GM11168 (cell line): ENCODE measurements around the gene TFAP2D.

Source experiments
- in situ Hi-C: fragments of 300-500 bp; cut with MboI; formaldehyde crosslinking; loops from one replicate; pipeline ENCODE4 v1.12.0; 2022; ENCODE audit warnings: low sequenced_read_pairs; ENCODE audit not compliant: unreplicated experiment

TFAP2D gene

DNA sequence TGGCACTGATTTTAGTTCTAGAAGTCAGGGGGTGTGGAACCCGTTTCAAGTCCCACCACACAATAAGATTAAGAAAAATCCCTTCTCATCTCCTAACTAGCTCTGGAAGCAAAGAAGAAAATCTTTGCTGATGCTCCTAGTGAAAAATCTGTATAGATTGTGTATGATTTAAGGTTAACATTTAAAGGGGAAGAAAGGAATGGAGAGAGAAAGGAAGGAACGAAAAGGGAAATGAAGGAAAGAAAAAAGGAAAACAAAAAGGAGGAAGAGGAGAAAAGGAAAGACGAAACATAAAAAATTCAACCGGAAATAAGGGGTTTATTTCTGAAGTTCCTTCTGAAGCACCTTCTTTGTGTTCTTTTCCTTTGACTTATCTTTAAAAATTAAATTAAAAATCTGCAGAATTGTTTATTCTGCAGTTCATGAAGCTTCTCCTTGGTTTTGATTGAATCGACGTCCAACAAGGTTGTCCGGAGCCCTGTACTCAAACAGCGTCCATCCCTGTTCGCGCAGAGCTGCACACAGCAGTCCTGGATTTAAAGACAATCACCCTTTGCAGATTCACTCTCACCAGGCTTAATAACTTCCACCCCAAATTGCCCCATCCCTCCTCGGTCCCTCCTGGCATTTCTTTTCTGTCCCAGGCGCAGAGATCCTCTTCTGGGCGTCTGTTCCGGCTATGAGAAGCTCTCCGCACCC is 103.8 kb downstream of the TFAP2D start:
- in situ Hi-C loops = loop anchor here (25.0 kb wide), 1 partner anchor 545 kb away; no protein-coding TSS in a partner anchor

DNA sequence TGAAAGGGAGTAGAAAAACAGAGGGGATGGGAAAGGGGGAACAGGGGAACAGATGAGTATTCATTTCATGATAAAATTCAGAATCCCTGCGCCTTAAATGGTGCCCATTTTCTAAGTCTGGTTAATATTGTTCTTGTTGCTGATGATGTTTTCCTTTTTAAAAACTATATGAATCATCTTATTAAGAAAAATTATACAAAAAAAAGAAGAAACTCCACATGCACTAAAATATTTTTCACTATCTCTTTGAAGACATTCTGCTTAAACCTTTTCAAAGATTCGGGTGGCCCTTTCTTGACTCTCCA is 104.3 kb downstream of the TFAP2D start:
- in situ Hi-C loops = loop anchor here (25.0 kb wide), 1 partner anchor 545 kb away; no protein-coding TSS in a partner anchor

GRCh38 chr6:50818020-50818419 is 104.7 kb downstream of the TFAP2D start:
- in situ Hi-C loops = loop anchor here (25.0 kb wide), 1 partner anchor 544 kb away; no protein-coding TSS in a partner anchor

GRCh38 chr6:50818673-50819072 is 105.3 kb downstream of the TFAP2D start, which contains the start of gene TFAP2B:
Gene TFAP2B (plus strand): TSS chr6:50818871. CDS start chr6:50818892, 21 bp downstream.
- in situ Hi-C loops = loop anchor here (25.0 kb wide), 1 partner anchor 544 kb away; no protein-coding TSS in a partner anchor

GRCh38 chr6:50819466-50819903 is 106.2 kb downstream of the TFAP2D start:
- in situ Hi-C loops = loop anchor here (25.0 kb wide), 1 partner anchor 543 kb away; no protein-coding TSS in a partner anchor

DNA sequence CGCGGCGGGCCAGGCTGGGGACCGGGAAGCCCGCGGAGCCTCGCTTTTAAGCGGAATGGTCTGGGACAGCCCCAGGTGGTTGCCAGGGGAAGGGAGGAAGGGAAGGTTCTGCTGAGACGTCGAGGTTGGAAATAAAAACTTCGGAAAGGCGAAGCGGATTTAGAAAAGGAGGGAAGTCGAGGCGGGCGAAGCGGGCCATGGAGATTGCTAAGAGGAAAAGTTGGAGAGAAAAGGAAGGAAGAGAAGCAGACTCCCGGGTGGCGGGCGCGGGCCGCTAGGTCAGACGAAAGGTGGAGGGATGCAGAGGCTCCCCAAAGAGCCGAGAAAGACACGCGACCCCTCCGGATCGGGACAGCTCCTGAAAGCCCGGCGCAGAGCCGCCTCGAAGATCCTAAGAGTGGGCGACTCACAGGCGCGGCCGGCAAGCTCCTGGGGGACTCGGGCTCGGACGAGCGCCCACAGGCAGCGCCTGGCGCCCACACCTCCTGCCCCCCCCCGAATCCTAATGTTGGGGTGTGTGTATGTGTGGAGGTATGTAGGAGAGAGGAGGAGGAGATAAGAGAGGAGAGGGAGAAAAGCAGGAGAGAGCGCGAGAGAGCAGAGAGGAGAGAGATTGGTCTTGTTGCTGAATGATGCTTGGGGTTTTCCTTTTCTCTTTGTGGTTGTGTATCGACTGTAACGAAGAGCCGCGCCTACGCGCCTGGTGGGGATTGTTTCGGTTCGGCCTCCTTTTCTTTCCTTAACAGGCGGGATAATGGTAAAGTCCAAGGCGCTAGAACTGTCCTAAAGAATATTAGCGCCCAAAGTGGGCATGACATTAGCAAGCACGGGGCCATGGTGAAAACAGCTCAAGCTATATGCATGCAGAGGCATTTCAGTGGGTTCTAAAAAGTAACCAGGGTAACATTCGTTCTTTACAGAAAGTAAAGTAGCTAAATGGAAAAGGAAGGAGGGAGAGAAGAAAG is 106.9 kb downstream of the TFAP2D start:
- in situ Hi-C loops = loop anchor here (25.0 kb wide), 1 partner anchor 542 kb away; no protein-coding TSS in a partner anchor

DNA sequence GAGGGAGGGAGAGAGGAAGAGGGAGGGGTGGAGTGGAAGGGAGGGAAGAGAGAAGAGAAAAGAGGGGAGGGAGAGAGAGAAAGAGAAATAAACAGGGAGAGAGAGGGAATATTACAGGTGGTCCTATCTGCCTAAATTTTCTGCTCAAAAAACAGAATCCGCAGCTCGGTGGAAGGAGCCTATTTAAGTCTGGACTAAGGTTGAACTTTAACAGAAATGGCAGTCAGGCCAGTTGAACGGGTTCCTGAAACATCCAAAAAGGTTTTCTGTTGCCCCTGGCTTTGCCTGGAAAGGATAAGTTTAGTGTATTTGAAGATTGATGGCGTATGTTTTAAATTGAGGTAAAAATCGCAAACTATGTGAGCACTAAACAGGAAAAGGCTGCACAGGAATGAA is 107.5 kb downstream of the TFAP2D start:
- in situ Hi-C loops = loop anchor here (25.0 kb wide), 1 partner anchor 541 kb away; no protein-coding TSS in a partner anchor

DNA sequence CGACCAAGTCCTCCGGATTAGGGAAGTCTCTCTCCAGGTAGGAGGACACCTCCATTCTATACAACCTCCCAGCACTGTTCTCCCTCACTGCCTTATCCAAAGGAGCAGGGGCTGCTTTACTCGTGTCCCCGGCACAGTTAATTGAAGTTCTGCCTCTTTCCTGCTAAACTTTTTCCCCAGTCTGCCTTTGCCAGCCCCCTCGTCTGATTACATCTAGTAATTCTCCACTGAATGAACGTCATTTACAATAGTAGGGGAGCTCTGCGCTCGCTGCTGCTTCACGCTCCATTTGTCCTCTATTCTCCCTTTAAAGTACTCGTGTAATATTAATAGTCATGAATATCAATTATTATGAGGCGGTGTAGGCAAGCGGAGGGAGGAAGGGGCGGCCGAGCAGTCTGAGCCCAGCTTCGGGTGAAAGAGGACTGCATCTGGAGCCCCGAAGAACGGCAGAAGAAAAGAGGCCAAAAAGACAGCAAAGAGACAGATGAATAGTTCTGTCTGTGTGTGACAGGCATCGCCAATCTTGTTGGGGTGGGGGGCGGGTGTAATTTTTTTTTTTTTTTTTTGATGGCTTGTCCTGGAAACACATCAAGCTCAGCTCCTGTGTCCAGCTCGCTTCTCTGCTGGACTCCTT is 108.2 kb downstream of the TFAP2D start:
- in situ Hi-C loops = loop anchor here (25.0 kb wide), 1 partner anchor 541 kb away; no protein-coding TSS in a partner anchor

GRCh38 chr6:50822078-50822476 is 108.8 kb downstream of the TFAP2D start:
- in situ Hi-C loops = loop anchor here (25.0 kb wide), 1 partner anchor 540 kb away; no protein-coding TSS in a partner anchor
